NCI-H226 (cell line): ENCODE measurements around the gene SLC25A38.
"Not testable (repeated sequence)": the region's sequence is repeated elsewhere in the genome, so short reads cannot be mapped to it uniquely, and the experiment has no call there.

ENCODE experiments used
- DNase-seq: peaks from one replicate; pipeline ENCODE4 v3.0.0-alpha.2; 2015

Gene SLC25A38

GRCh38 chr3:39408493-39409372, 25.6 kb downstream of the SLC25A38 start:
- no peak for DNase-seq

DNA sequence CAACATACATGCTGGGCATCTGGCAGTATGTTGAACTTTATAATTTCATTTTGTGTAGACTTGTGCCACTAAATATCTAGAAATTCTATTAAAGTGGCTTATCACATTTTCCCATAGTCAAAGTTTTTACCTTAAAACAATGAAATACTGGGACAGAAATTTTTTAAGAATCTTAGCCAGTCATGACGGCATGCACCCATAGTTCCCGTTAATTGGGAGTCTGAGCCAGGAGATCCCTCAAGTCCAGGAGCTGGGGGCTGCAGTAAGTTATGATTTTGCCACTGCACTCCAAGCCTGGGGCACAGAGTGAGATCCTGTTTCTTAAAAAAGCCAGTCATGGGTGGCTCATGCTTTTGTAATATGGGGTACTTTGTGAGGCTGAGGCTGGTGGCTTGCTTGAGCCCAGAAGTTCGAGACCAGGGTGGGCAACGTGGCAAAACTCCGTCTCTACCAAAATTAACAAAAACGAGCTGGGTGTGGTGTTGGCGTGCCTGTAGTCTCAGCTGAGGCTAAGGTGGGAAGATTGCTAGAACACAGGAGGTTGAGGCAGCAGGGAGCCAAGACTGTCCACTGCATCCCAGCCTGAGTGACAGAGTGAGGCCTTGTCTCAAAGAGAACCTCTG, 26.5 kb downstream of the SLC25A38 start:
- DNase-seq: no peak

GRCh38 chr3:39410893-39411292, 27.7 kb downstream of the SLC25A38 start:
- no peak for DNase-seq

GRCh38 chr3:39412668-39413260, 29.6 kb downstream of the SLC25A38 start:
- DNase-seq: no peak

DNA sequence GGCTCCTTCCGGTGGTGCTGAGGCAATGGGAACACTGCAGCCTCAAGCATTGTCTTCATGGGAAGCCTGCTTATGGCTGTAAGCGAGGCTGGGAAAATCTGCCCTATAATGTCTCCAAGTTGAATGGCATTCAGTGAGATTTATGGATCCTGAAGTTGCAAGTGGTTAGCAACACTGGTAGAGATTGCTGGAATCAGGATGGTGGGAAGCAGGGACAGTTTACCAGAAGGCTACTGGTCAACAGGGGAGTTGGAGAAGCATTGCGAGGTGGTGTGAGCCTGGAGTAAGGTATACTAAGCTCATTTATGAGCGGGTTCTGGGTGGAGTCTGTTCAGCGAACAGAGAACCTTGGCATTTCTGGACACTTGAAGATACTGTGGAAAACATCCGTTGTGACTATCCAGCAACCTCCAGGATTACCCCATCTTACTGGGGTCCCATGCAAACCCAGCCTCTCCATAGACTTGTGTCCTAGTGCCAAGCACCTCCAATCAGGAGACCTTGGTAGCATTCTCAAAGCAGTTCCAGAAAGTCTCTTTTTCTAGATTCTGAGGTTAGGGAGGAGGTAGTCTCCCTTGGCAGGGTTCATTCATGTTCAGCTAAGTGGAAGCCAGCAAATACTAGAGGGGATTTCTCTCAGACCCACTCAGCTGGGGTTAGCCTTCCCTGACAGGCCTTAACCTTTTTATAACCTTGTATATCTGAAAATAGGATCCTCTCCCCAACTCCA, 30.7 kb downstream of the SLC25A38 start:
- DNase-seq: no peak

DNA sequence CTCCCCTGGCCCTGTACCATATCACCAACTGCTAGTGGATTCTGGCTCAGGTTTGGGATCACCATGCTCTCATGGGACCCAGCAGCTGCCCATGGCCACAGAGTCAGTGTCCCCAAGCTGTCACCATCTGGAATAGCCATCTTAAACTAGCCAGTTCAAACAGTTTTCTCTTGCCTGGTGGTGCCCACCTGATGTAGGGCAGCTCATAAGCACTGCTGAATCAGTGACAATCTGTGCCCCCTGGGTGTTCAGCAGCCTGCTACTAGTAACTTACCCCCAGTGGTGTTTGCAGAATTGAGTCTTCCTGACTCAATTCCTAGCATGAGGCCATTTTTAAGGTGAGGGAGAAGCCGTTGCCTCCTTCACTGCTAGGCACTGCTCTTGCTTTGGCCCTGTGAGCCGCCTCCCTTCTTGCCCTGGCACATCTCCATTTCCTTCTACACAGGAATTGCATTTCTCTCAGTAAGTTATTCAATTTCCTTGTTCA, 31.3 kb downstream of the SLC25A38 start:
- DNase-seq: no peak

- DNase-seq: not testable (repeated sequence)
Observed at GRCh38 chr3:39415302-39415701, 32.1 kb downstream of the SLC25A38 start.

DNA sequence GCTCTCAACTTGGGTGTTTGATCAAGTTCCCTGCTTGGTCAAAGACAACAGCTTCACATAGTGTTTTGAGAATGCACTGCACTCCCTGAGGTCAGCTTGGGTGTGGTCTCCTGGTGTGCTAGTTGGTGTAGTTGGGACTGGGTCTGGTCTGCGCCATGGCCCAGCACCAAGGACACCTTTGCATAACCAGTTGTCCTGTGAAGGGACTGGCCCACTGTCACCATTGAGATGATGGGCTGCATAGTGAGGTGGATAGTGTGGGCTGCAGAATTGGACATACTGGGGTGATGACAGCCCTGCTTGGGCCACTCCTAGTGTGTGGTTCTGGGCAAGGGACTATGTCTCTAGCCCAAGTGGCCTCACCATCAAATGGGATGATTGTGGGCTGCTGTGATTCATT, 32.8 kb downstream of the SLC25A38 start:
- DNase-seq: no peak

DNA sequence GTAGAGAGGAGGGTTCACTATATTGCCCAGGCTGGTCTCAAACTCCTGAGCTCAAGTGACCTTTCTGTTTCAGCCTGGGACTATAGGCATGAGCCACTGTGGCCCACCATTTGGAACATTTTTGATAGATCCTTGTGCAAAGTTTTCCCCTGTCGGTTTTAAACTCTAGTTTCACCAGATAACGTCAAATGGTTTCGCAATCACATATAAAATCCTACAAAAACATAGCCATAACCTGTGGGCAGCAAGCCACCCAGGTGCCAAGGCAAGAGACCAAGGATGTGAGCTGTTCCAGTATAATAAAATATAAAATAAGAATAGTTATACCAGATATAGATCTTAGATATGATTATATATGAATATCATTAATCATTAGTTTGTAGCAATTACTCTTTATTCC, 33.8 kb downstream of the SLC25A38 start:
- DNase-seq: not testable (repeated sequence)

DNA sequence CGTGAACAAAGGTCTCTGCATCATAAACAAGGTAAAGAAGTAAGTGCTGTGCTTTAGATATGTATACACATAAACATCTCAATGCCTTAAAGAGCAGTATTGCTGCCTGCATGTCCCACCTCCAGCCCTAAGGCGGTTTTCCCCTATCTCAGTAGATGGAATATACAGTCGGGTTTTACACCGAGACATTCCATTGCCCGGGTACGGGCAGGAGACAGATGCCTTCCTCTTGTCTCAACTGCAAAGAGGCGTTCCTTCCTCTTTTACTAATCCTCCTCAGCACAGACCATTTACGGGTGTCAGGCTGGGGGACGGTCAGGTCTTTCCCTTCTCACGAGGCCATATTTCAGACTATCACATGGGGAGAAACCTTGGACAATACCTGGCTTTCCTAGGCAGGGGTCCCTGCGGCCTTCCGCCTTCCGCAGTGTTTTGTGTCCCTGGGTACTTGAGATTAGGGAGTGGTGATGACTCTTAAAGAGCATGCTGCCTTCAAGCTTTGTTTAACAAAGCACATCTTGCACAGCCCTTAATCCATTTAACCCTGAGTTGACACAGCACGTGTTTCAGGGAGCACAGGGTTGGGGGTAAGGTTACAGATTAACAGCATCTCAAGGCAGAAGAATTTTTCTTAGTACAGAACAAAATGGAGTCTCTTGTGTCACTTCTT, 35.5 kb downstream of the SLC25A38 start:
- DNase-seq: not testable (repeated sequence)

DNA sequence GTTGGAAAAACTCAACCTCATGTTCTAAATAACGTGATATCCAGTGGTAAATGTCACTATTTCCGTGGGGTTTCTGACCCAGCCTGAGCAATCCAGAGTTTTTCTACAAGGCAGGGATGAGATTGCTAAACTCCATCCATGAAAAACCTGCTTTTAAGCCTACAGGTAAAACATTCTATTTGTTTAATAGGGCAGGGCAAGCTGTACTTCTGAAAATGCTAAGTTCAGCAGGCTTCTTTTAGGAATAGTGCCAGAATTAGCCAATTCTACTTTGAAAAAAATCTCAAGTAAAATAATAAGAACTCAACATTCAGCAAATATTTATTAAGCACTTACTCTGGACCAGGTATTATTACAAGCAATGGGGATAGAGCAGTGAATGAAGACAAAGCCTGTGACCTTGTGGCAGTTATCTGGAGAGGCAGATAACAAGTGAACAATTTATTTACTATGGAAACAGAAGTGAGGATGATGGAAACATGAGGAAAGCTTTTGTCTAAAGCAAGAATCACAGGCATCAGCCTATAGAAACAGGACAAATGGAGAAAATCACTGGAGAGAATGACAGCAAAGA, 36.7 kb downstream of the SLC25A38 start:
- no peak for DNase-seq

GRCh38 chr3:39420543-39420942, 37.4 kb downstream of the SLC25A38 start:
- no peak for DNase-seq

DNA sequence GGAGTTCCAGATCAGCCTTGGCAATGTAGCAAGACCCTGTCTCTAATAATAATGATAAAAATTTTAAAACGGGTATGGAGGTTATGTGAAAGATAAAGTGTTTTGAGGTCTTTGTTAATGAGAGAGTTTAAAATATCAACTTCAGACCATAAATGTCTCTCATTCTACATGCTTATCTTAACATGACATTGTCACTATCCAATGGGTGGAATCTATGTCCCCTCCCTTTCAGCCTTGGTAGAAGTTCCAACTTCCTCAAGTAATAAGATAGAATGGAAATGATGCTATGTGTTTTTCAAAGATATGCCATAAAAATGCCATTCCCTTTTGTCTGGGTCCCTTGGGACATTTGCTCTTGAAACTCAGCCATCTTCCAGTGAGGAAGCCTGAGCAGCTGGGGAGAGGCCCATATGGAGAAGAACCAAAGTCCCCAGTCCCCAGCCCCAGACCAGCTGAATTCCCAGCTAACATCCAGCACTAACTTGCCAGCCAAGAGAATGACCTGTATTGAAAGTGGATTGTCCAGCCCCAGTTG, 40.3 kb downstream of the SLC25A38 start:
- no peak for DNase-seq

GRCh38 chr3:39426312-39426711, 43.1 kb downstream of the SLC25A38 start:
- no peak for DNase-seq

DNA sequence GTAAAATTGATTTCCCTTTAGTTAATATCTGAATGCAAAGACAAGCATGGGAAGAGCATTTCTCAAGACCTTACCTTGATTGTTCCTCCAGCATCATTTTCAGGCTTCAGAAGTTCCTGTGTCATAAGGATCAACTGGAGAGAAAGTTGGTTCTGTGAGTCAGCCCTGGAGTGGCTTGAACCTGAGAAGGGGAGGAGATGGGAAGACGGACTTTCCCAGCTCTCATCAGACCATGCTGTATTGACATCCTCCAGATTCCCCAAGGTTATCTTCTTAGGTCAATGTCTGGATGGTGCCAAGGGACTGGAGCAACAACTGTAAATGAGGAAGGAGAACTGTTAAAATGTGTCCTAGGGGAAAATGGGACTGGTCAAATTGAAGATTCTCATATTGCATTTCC, 44.3 kb downstream of the SLC25A38 start:
- DNase-seq: no peak

DNA sequence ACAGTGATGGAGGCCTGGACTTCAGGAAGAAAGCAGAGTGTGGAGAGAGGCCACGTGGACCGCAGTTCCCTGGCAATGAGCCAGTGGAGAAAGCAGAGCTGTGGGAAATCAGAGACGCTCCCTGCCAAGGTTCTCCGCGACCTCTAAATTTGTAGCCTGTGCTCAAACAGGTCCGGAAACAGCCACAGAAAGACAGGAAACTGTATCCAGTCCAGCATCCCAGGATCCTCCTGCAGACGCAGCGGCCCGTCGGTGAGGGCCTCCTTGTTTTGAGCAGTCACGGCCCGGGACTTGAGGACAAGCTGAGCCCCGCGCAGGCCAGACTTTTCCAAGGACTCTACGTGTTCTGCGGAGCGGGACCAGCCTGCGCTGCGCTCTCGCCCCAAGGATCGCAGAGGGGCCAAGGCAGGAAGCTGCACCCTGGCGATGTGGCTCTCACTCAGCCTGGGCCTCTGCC, 45.6 kb downstream of the SLC25A38 start:
- DNase-seq: no peak

GRCh38 chr3:39429466-39429865, 46.3 kb downstream of the SLC25A38 start:
- DNase-seq: no peak

- no peak for DNase-seq
Observed at GRCh38 chr3:39432342-39432741, 49.2 kb downstream of the SLC25A38 start.

GRCh38 chr3:39433642-39434041, 50.5 kb downstream of the SLC25A38 start:
- peak; percentile 58 for DNase-seq

GRCh38 chr3:39434574-39434973, 51.4 kb downstream of the SLC25A38 start:
- peak; percentile 88 for DNase-seq

GRCh38 chr3:39435006-39435748, 52.0 kb downstream of the SLC25A38 start:
- DNase-seq: peak; percentile 32
